GM23248 (cell line): ENCODE results near the gene TMEM178B. TPM values are rescaled to one million over a fixed set of nuclear protein-coding genes. Genes with fewer than 3 reads are reported as not detected.

Source experiments
- DNase-seq: peaks from one replicate; pipeline ENCODE4 v3.0.0-alpha.2; 2015
- H2AFZ ChIP-seq: fragments of 200-600 bp; sonication (generic); 2 replicates; pipeline ENCODE4 v1.6.1; 2016; ENCODE audit warnings: antibody characterized with exemption
- H3F3A ChIP-seq: fragments of 200-600 bp; sonication (generic); 2 replicates; pipeline ENCODE4 v1.6.1; 2016; ENCODE audit warnings: mild to moderate bottlenecking, antibody characterized with exemption, mixed run types; ENCODE audit not compliant: insufficient read depth
- H3K27ac ChIP-seq: fragments of 200-600 bp; sonication (generic); 2 replicates; pipeline ENCODE4 v1.5.1; 2016; ENCODE audit warnings: mild to moderate bottlenecking
- H3K27me3 ChIP-seq: fragments of 200-600 bp; sonication (generic); replicated peaks from 2 replicates; pipeline ENCODE4 v1.6.1; 2016; ENCODE audit warnings: mild to moderate bottlenecking; ENCODE audit not compliant: insufficient read depth
- H3K36me3 ChIP-seq: fragments of 200-600 bp; sonication (generic); 2 replicates; pipeline ENCODE4 v1.6.1; 2016; ENCODE audit warnings: low read depth, mild to moderate bottlenecking
- H3K4me1 ChIP-seq: fragments of 200-600 bp; sonication (generic); 2 replicates; pipeline ENCODE4 v1.6.1; 2016; ENCODE audit warnings: mild to moderate bottlenecking; ENCODE audit not compliant: insufficient read depth
- H3K4me2 ChIP-seq: fragments of 200-600 bp; sonication (generic); one replicate; pipeline ENCODE4 v1.6.1; 2016; ENCODE audit warnings: mild to moderate bottlenecking; ENCODE audit not compliant: unreplicated experiment
- H3K4me3 ChIP-seq: fragments of 200-600 bp; sonication (generic); 2 replicates; pipeline ENCODE4 v1.5.1; 2016; ENCODE audit warnings: mild to moderate bottlenecking
- H3K79me2 ChIP-seq: fragments of 200-600 bp; sonication (generic); 2 replicates; pipeline ENCODE4 v1.6.1; 2016; ENCODE audit warnings: mild to moderate bottlenecking; ENCODE audit not compliant: insufficient read depth
- H3K9ac ChIP-seq: fragments of 200-600 bp; sonication (generic); 2 replicates; pipeline ENCODE4 v1.6.1; 2016; ENCODE audit warnings: mild to moderate bottlenecking
- H3K9me2 ChIP-seq: fragments of 200-600 bp; sonication (generic); 2 replicates; pipeline ENCODE4 v1.6.1; 2016; ENCODE audit warnings: mixed run types, mild to moderate bottlenecking, moderate library complexity; ENCODE audit not compliant: insufficient read depth
- H3K9me3 ChIP-seq: fragments of 200-600 bp; sonication (generic); one replicate; pipeline ENCODE4 v1.6.1; 2017; ENCODE audit warnings: low read depth
- H4K20me1 ChIP-seq: fragments of 200-600 bp; sonication (generic); 2 replicates; pipeline ENCODE4 v1.6.0; 2016; ENCODE audit not compliant: insufficient read depth
- EZH2 ChIP-seq: fragments of 200-600 bp; sonication (generic); IDR thresholded peaks from 2 replicates; pipeline ENCODE4 v1.6.1; 2018; ENCODE audit warnings: antibody characterized with exemption, mild to moderate bottlenecking; ENCODE audit not compliant: insufficient read depth, poor library complexity, severe bottlenecking
- EZH2phosphoT487 ChIP-seq: fragments of 200-600 bp; sonication (generic); IDR thresholded peaks from 2 replicates; pipeline ENCODE4 v1.6.1; 2018; ENCODE audit warnings: antibody characterized with exemption, moderate library complexity, mild to moderate bottlenecking, low read depth; ENCODE audit not compliant: insufficient read depth
- WGBS, 2 experiments: methylation state at CpG; one replicate each; pipeline ENCODE4 v1.1.6; 2015 to 2017; ENCODE audit warnings: low lambda C conversion rate in 2 of 2, low coverage in 1 of 2; ENCODE audit errors: missing lambda C conversion rate in 2 of 2; 5-methylcytosine and 5-hydroxymethylcytosine counted together
- in situ Hi-C: fragments of 300-500 bp; cut with MboI; formaldehyde crosslinking; loops from 2 replicates; pipeline ENCODE4 v1.15.0; 2020
- polyA plus RNA-seq: library from polyadenylated mRNA; unstranded; fragments of >200 nt; fragmentation: Nextera tagmentation; extraction: Ambion mirVana; gene quantifications from 2 replicates; pipeline ENCODE4 v1.2.1, GENCODE V29; 2016
- total RNA-seq: library from RNA; depleted of rRNA; stranded (reverse); fragments of >200 nt; shearing (Covaris generic); gene quantifications from 2 replicates; pipeline ENCODE4 v1.2.3, GENCODE V29; 2014

The TMEM178B gene
- total and polyA plus RNA-seq, 2 experiments from 2014 or later, result 0.05 to 0.22 TPM

- Histone ChIP-seq H3K4me3 (no peak overlapping the region), H3F3A (no peaks in the 10 kb centered on the region), H3K27me3 (no peaks in the 10 kb centered on the region), H2AFZ (no peak overlapping the region), H3K9me3 (no peaks in the 10 kb centered on the region), H4K20me1 (no peaks in the 10 kb centered on the region), H3K9ac (no peak overlapping the region), H3K79me2 (no peaks in the 10 kb centered on the region), H3K4me1 (no peaks in the 10 kb centered on the region), H3K9me2 (no peaks in the 10 kb centered on the region), H3K36me3 (no peaks in the 10 kb centered on the region), H3K4me2 (no peak overlapping the region), H3K27ac (no peak overlapping the region)
- WGBS, 2 experiments, result 19 to 20% methylated on average over 6 of the region's 6 CpGs
- no peak for TF ChIP-seq EZH2phosphoT487
- DNase-seq, result no peak
- in situ Hi-C loops, result no loop called here
These were observed 172.6 kb downstream of the TMEM178B start for GRCh38 chr7:141246426-141246825.

GRCh38 chr7:141251180-141251579, 177.3 kb downstream of the TMEM178B start:
- TF ChIP-seq EZH2phosphoT487 (no peak), EZH2 (no peak)
- Histone ChIP-seq H3K27ac (no peak overlapping the region), H3K4me3 (no peak overlapping the region), H4K20me1 (no peaks in the 10 kb centered on the region), H3K79me2 (no peaks in the 10 kb centered on the region), H3K4me1 (no peaks in the 10 kb centered on the region), H2AFZ (no peak overlapping the region), H3K9me2 (no peaks in the 10 kb centered on the region), H3K9ac (no peak overlapping the region), H3K36me3 (no peaks in the 10 kb centered on the region), H3F3A (no peaks in the 10 kb centered on the region), H3K9me3 (no peaks in the 10 kb centered on the region), H3K4me2 (no peak overlapping the region), H3K27me3 (no peaks in the 10 kb centered on the region)
- DNase-seq, result no peak
- in situ Hi-C loops, result no loop called here
- WGBS, 2 experiments, result 0 to 5% methylated on average over 1 of the region's 1 CpG

GRCh38 chr7:141251957-141252356, 178.1 kb downstream of the TMEM178B start:
- no peaks in the 10 kb centered on the region for H4K20me1 ChIP-seq

GRCh38 chr7:141257597-141257996, 183.7 kb downstream of the TMEM178B start:
- Histone ChIP-seq H4K20me1 (no peaks in the 10 kb centered on the region), H3K79me2 (no peaks in the 10 kb centered on the region), H3K9ac (no peak overlapping the region), H3K9me2 (no peaks in the 10 kb centered on the region), H3K4me2 (no peak overlapping the region), H3K27me3 (no peaks in the 10 kb centered on the region), H3K4me1 (no peaks in the 10 kb centered on the region), H3K4me3 (no peak overlapping the region), H3K27ac (no peak overlapping the region), H3F3A (no peaks in the 10 kb centered on the region), H2AFZ (no peak overlapping the region), H3K9me3 (no peaks in the 10 kb centered on the region), H3K36me3 (no peaks in the 10 kb centered on the region)
- TF ChIP-seq EZH2phosphoT487, result no peak
- TF ChIP-seq EZH2, result no peak
- in situ Hi-C loops, result no loop called here
- no peak for DNase-seq
- 16 to 21% methylated on average over 2 of the region's 2 CpGs for WGBS, 2 experiments

More at GRCh38 chr7:141251957-141252356, 178.1 kb downstream of the TMEM178B start:
- in situ Hi-C loops, result no loop called here
- H3K4me2 ChIP-seq, result no peak overlapping the region
- H3K9ac ChIP-seq, result no peak overlapping the region
- no peaks in the 10 kb centered on the region for H3K9me3 ChIP-seq
- no peaks in the 10 kb centered on the region for H3K27me3 ChIP-seq
- no peaks in the 10 kb centered on the region for H3K4me1 ChIP-seq
- no peak for DNase-seq
- H2AFZ ChIP-seq, result no peak overlapping the region
- H3K4me3 ChIP-seq, result no peak overlapping the region
- TF ChIP-seq EZH2phosphoT487 (no peak), EZH2 (no peak)
- WGBS, 2 experiments, result 15 to 18% methylated on average over 2 of the region's 2 CpGs
- H3K9me2 ChIP-seq, result no peaks in the 10 kb centered on the region
- H3F3A ChIP-seq, result no peaks in the 10 kb centered on the region
- H3K79me2 ChIP-seq, result no peaks in the 10 kb centered on the region
- no peaks in the 10 kb centered on the region for H3K36me3 ChIP-seq
- no peak overlapping the region for H3K27ac ChIP-seq

GRCh38 chr7:141258559-141258958, 184.7 kb downstream of the TMEM178B start:
- DNase-seq, result no peak
- TF ChIP-seq EZH2phosphoT487 (no peak), EZH2 (no peak)
- Histone ChIP-seq H3K9me3 (no peaks in the 10 kb centered on the region), H3F3A (no peaks in the 10 kb centered on the region), H3K27me3 (no peaks in the 10 kb centered on the region), H3K4me2 (no peak overlapping the region), H2AFZ (no peak overlapping the region), H3K79me2 (no peaks in the 10 kb centered on the region), H3K27ac (no peak overlapping the region), H3K9me2 (no peaks in the 10 kb centered on the region), H3K4me1 (no peaks in the 10 kb centered on the region), H3K36me3 (no peaks in the 10 kb centered on the region), H3K9ac (no peak overlapping the region), H3K4me3 (no peak overlapping the region), H4K20me1 (no peaks in the 10 kb centered on the region)
- in situ Hi-C loops, result no loop called here
- 5 to 7% methylated on average over 5 of the region's 5 CpGs for WGBS, 2 experiments
